HG03432 (cell line): ENCODE measurements around the gene SCART1.
"Not testable (repeated sequence)": the region's sequence is repeated elsewhere in the genome, so short reads cannot be mapped to it uniquely, and the experiment has no call there.

Source experiments
- ATAC-seq: cut with Tn5 transposase; IDR thresholded peaks from one replicate; pipeline ENCODE4 v1.9.1; 2021; ENCODE audit warnings: mild to moderate bottlenecking, moderate library complexity; ENCODE audit not compliant: unreplicated experiment

The SCART1 gene

DNA sequence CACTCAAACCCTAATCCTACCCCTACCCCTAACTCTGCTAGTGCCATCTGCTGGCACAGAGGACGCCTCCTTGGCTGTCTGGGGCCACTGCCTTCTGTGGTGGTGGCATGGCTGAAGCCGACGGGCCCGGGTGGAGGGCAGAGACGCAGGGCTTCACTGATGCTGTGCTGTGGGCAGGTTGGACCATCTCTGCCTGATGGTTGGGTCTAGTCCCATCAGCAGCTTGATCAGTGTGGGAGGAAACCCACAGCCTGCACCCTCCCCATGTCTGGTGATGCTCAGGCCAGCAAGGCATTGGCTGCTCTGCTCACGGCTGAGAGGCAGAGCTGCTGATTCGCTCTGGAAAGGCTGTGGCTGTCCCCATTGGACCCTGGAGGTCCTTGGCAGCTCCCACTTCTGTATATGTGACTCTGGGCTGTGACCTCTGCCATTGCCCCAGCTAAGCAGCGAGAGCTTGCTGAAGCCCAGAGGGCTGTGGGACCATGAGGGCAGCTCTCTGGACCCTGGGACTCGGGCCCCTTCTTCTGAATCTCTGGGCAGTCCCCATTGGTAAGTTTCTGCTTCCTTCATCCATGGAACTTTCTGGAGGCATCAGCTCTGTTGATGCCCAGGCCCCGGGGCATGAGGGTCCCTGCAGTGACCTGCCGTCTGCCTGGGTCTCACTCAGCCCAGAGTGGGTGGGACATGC is at the start of gene SCART1:
Gene SCART1 (plus strand): TSS at position 430 of the 688 bp plus-strand sequence. CDS start 53 bp downstream, at position 483.
- no peak for ATAC-seq

GRCh38 chr10:133405272-133405671 is 48.5 kb upstream of the SCART1 start:
- ATAC-seq: no peak

DNA sequence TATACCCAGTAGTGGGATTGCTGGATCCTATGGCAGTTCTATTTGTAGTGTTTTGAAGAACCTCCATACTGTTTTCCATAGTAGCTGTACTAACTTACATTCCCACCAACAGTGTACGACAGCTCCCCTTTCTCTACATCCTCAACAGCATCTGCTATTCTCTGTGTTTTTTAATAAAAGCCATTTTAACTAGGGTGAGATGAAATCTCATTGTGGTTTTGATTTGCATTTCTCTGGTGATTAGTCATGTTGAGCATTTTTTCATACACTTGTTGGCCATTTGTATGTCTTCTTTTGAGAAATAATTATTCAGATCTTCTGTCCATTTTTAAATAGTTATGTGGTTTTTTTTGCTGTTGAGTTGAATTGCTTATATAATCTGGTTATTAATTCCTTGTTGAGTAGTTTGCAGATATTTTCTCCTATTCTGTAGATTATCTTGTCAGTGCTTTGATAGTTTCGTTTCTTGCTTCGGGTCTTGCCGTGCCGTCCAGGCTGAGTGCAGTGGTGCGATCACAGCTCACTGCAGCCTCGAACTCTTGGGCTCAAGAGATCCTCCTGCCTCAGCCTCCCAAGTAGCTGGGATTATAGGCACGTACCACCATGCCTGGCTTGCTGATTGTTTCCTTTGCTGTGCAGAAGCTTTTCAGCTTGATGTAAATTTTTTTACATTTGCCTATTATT is 47.8 kb upstream of the SCART1 start:
- ATAC-seq: peak; percentile 62

DNA sequence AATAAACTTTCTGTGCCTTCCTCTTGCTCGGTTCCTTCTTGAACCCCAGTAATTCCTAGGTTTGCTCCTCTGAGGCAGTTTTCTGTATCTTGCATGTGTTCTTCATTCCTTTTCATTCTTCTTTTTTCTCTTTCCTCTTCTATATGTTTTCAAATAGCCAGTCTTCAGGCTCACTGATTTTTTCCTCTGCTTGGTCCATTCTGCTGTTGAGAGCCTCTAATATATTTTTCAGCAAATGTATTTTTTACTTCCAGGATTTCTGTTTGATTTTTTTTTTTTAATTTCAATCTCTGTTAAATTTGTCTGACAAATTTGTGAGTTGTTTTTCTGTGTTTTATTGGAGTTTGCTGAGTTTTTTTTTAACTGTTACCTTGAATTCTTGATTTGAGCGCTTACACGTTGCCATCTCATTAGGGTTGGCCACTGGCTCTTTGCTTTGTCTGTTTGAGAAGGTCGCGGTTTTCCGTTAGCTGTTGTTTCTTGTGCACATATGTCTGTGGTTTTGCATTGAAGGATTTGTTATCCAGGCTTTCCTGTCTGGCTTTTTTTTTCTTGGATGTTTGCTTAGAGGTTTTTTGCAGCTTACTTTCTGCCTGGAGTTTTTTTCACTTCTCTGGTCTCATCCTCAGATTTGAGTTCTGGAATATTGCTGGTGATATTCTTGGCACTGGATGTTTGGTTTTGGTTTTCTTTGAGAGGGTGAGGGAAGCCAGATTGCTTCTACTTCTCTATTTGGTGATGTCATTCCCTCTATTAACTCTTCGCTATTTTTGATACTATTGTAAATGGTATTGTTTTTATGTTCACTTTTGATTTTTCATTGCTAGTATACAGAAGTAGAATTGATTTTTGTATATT is 42.0 kb upstream of the SCART1 start:
- ATAC-seq: no peak

DNA sequence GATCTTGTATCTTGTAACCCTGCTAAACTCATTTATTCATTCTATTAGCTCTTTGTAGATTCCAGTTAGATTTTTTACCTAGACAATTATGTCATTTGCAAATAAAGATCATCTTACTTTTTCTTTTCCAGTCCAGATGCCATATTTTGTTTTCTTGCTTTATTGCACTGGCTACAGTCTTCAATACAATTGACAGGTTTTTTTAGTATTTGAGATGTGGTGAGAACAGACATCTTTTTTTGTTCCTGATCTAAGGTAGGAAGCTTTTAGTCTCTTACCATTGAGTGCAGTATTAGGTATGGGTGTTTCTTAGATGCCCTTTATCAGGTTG is 41.4 kb upstream of the SCART1 start:
- no peak for ATAC-seq

- ATAC-seq: not testable (repeated sequence)
Measured at GRCh38 chr10:133414401-133414800, 39.3 kb upstream of the SCART1 start.

GRCh38 chr10:133415752-133416151 is 38.0 kb upstream of the SCART1 start:
- ATAC-seq: no peak

GRCh38 chr10:133418289-133418993 is 35.3 kb upstream of the SCART1 start:
- no peak for ATAC-seq

DNA sequence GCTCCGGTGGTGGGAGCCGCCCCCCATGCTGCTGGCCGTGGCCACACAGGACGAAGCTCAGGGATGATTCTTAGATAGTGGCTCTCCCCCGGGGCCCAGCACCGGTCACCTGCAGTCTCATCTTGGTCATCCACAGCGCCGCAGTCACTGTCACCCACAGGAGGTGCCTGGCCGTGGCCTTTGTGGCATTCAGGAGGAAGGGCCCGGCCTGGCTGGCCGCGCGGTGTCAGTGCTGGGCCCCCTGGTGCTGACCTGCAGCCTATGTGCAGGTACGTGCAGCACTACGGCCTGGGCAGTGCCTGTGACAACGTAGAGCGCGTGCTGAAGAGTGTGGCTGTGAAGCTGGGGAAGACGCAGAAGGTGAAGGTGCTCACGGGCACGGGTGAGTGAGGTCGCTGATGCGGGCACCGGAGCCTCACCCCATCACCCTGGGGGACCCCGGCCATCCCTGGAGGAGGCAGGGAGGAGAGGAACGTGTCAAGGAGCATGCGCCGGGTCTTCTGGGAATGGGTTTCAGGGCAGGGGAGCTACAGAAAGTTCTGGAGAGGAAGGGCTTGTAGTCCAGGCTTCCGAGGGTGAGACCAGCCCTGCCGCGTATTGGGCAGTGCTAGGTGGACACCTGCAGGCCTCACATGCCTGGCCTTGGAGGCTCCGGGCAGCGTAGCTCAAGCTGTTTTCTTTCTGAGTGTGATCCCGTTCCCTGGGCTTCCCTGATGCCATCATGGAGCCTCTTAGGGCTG is 34.4 kb upstream of the SCART1 start:
- ATAC-seq: no peak

- ATAC-seq: no peak
Measured at GRCh38 chr10:133420028-133420427, 33.7 kb upstream of the SCART1 start.

DNA sequence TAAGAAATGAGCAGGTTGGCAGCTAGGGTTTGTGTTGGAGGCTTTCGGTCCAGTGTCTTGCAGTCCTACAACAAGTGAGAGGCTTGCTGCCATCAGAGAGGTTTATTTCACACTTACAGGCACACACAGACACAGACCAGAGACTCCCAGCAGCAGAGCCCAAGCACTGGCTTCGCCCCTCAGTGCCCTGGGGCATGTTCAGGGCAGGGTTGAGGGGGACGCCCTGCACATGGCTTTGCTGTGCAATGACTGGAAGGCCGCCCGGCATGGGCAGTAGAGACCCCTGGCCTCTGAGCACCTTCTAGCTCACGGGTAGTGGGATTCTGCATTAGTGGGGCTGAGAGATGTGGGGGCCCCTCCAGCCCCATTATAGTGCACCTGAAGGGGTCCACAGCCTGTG is 33.2 kb upstream of the SCART1 start:
- no peak for ATAC-seq

DNA sequence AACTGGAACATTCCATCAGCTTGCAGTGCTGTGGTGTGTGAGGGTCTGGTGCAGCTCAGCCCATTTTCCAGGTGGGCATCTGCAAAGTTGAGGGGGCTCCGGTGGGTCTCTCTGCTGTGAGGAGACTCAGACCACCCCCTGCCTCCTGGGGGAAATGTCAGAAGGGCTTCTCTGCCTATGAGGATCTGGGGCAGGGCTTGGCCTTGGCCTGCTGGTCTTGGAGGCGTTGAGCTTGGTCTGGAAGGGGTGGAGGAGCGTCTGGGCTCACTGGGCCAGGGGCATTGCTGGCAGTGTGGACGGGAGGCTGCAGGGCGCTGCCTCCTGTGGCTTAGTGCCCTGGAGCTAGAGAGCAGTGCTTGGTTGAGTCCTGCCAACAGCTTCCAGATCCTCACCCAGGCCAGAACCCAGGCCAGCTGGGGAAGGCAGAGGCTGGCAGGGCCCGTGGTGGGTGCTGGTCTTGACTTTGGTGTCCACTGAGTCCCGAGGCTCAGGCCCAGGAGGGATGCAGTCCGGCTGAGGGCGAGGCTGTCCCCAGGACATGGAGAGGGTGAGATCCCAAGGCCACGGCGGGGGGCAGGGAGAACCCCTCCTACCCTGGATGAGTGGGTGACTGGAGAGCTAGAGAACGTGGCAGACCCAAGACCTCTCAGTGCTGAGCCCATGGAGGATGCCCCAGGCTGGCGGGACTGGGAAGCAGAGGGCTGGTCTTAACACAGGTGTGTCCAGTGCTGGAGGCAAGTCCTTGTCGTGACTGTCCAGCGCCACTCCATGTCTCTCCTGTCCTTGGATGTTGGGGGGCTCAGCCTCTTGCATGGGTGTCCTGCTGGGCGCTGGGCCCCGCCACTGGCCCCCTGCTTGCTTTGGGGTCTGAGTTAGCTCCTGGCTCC is 32.2 kb upstream of the SCART1 start:
- no peak for ATAC-seq

DNA sequence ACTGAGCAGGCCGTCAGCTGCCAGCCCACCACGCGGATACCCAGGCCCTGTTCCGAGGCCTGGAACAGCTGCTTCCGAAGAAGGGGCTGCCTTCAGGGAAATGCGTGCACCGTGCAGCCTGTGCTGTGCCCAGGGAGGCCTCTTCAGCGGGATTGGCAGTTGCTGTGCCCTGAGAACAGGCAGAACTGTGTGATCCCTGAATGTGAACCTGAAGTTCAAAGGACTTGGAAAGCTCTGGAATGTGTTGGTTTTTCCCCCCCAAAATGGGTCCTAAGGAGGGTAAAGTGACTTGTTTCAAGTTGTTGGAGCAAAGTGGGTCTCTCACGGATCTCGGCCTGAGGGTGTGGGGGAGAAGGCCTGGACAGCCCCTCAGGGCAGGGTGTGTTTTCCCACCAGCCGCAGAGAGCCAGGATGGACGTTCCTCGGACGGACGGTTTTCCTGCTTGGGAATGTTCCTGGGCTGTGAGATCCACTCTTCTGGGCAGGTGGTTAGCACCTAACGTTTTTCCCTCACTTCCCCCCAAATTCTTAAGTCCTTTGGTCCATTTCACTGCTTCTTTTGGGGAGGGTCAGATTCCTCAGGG is 31.4 kb upstream of the SCART1 start:
- no peak for ATAC-seq

DNA sequence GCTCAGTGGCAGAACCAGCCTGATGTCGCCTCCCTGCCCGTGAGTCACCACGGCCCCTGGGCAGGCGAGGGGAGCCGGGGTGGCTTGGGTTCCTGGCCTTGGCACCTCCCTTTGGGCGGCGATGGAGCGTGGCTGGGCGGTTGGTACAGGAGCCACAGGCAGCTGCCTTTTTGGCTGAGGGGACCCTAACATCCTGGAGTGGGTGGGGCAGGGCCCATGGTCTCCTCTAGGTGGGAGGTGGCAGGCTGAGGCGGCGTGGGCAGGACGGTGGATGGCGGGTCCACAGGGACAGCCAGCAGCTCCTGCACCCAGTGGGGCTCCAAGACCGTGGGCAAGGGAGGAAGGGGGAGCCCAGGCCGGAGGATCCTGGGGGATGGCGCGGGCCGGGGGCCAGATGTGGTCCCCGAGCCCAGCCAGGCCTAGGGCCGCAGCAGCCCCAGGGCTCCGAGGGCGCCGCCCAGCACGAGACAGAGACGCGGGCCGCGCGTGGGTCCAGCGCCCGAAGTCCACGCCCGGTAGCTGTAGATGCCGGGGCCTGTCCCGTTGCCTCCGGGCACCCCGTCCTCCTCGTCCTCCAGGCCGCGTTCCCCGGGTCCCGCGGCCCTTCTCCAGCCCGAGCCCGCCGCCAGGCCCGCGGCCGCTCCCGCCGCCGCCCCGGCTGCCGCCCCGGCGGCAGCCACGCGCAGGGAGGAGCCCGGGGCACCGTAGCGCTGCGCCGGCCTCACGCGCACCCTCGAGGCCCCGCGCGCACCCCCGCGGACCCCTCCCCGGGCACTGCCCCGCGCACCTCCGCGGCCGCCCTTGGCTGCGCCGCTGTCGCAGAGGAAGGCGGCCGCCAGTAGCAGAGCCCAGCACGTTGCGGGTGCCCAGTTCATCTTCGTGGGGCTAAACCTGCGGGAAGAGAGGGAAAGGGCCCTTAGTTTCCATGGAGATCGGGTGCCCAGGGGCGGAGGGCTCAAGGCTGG is 30.7 kb upstream of the SCART1 start:
- no peak for ATAC-seq

DNA sequence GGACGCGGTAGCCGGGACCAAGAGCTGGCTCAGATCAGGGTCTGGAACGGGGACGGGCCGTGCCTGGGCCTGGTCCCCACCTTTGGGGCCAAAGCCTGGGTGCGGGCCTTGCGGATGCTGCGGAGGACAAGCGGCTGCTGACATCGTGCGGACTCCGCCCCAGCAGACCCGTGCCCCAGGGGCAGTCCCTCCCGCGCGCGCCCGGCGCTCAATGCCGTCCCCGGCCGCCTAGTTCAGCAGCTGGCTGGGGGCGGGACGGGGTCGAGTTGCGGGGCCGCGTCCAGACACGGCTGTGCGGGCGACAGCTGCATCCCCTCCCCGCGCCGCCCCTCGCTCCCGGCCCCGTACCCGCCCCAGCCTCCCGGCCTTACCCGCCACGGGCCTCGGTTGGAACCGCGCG is 29.6 kb upstream of the SCART1 start:
- not testable (repeated sequence) for ATAC-seq

GRCh38 chr10:133424601-133425000 is 29.1 kb upstream of the SCART1 start, which contains the start of gene SPRN:
Gene SPRN (minus strand): TSS chr10:133424625. CDS start chr10:133423681, 944 bp downstream.
- ATAC-seq: not testable (repeated sequence)

DNA sequence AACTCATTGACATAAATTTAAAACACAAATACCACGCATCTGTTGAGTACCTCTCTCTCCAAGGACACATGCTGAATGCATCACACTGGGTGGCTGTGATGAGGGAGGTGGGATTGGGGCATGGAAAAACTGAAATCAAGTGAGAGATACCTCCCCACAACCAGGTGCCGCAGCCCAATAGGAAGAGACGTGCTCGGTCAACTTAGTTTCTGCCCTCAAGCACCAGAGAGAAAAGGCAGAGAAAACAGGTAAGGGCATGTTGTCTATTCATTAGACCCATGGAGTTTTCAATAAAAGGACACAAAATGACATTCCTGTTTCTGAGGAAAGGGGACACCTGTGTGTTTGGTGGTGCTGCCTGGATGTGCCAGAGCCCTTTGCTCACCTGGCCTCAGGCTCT is 24.2 kb upstream of the SCART1 start:
- not testable (repeated sequence) for ATAC-seq
